Astrocyte (in vitro differentiated cells and primary cell): Measurements from ENCODE around the gene GNA15. TPM values are rescaled to one million over a fixed set of nuclear protein-coding genes. Genes with fewer than 3 reads are reported as not detected.

Source experiments
- DNase-seq: peaks from one replicate; pipeline ENCODE4 v3.0.0-alpha.2; 2010; ENCODE audit warnings: low read depth
- FAIRE-seq: peaks from 2 replicates; lab custom pipeline; 2011; peaks lifted over from hg19 to GRCh38; lab: Jason Lieb, UNC
- H2AFZ ChIP-seq: 2 replicates; pipeline ENCODE4 v1.6.0; 2012; ENCODE audit warnings: low read depth, low read length, inconsistent platforms
- H3K27ac ChIP-seq: 2 replicates; pipeline ENCODE4 v1.5.1; 2011; ENCODE audit warnings: low read depth, low read length, inconsistent platforms
- H3K27me3 ChIP-seq: 2 replicates; pipeline ENCODE4 v1.6.0; 2011; ENCODE audit warnings: low read length, inconsistent platforms; ENCODE audit not compliant: insufficient read depth
- H3K36me3 ChIP-seq: 2 replicates; pipeline ENCODE4 v1.5.1; 2011; ENCODE audit warnings: low read length, inconsistent platforms; ENCODE audit not compliant: insufficient read depth
- H3K4me1 ChIP-seq: 2 replicates; pipeline ENCODE4 v1.5.1; 2011; ENCODE audit warnings: low read length, inconsistent platforms; ENCODE audit not compliant: insufficient read depth
- H3K4me2 ChIP-seq: 2 replicates; pipeline ENCODE4 v1.6.0; 2012; ENCODE audit warnings: low read length, inconsistent platforms
- H3K4me3 ChIP-seq: 2 replicates; pipeline ENCODE4 v1.5.1; 2011; ENCODE audit warnings: low read depth, mild to moderate bottlenecking, low read length, inconsistent platforms; ENCODE audit not compliant: insufficient read depth
- H3K79me2 ChIP-seq: 2 replicates; pipeline ENCODE4 v1.6.0; 2012; ENCODE audit warnings: mild to moderate bottlenecking, low read length, inconsistent platforms; ENCODE audit not compliant: insufficient read depth
- H3K9ac ChIP-seq: 2 replicates; pipeline ENCODE4 v1.6.0; 2012; ENCODE audit warnings: mild to moderate bottlenecking, low read length, inconsistent platforms
- H3K9me3 ChIP-seq: 2 replicates; pipeline ENCODE4 v1.5.1; 2012; ENCODE audit warnings: low read depth, mild to moderate bottlenecking, low read length, inconsistent platforms; ENCODE audit not compliant: insufficient read depth
- H4K20me1 ChIP-seq: 2 replicates; pipeline ENCODE4 v1.6.0; 2012; ENCODE audit warnings: low read length, inconsistent platforms; ENCODE audit not compliant: insufficient read depth
- H3K27ac Mint-ChIP-seq: one replicate; pipeline ENCODE4 v1.8.0; 2021; ENCODE audit warnings: mild to moderate bottlenecking, mixed read lengths; ENCODE audit not compliant: unreplicated experiment
- H3K27me3 Mint-ChIP-seq: one replicate; pipeline ENCODE4 v1.8.0; 2021; ENCODE audit warnings: low read depth, mixed read lengths; ENCODE audit not compliant: unreplicated experiment
- H3K36me3 Mint-ChIP-seq: one replicate; pipeline ENCODE4 v1.8.0; 2021; ENCODE audit warnings: low read depth, mixed read lengths; ENCODE audit not compliant: unreplicated experiment
- H3K4me1 Mint-ChIP-seq: one replicate; pipeline ENCODE4 v1.8.0; 2021; ENCODE audit warnings: low read depth, mixed read lengths; ENCODE audit not compliant: unreplicated experiment
- H3K4me3 Mint-ChIP-seq: one replicate; pipeline ENCODE4 v1.8.0; 2021; ENCODE audit warnings: mild to moderate bottlenecking, moderate library complexity, mixed read lengths; ENCODE audit not compliant: unreplicated experiment
- H3K9me3 Mint-ChIP-seq: one replicate; pipeline ENCODE4 v1.8.0; 2021; ENCODE audit warnings: mild to moderate bottlenecking, mixed read lengths; ENCODE audit not compliant: unreplicated experiment
- CTCF ChIP-seq: IDR thresholded peaks from 2 replicates; pipeline ENCODE4 v1.5.1; 2011; ENCODE audit warnings: low read depth, mild to moderate bottlenecking, inconsistent platforms, low read length, moderate library complexity; ENCODE audit not compliant: insufficient read depth
- EZH2 ChIP-seq: IDR thresholded peaks from 2 replicates; pipeline ENCODE4 v1.6.1; 2012; ENCODE audit warnings: mild to moderate bottlenecking, low read length, inconsistent platforms; ENCODE audit not compliant: insufficient read depth
- total RNA-seq: library from RNA; stranded (reverse); gene quantifications from 2 replicates; pipeline ENCODE4 v1.2.1, GENCODE V29; 2021

GNA15 gene
- total RNA-seq, 1 donor from 2014 or later, result not detected

GRCh38 chr19:3099347-3100145 is 36.3 kb upstream of the GNA15 start:
- Histone ChIP-seq H3K79me2 (peaks cover 94% of the 10 kb centered on the region), H3K27ac (no peak overlapping the region), H3K4me2 (no peak overlapping the region), H4K20me1 (peaks cover 94% of the 10 kb centered on the region), H3K4me3 (no peak overlapping the region), H3K27me3 (no peaks in the 10 kb centered on the region), H2AFZ (no peak overlapping the region), H3K36me3 (no peaks in the 10 kb centered on the region), H3K4me1 (peaks cover 25% of the 10 kb centered on the region), H3K9ac (no peak overlapping the region), H3K9me3 (no peaks in the 10 kb centered on the region)
- FAIRE-seq (no peak), DNase-seq (no peak)
- Mint-ChIP-seq H3K27me3 (peaks cover 4% of the 10 kb centered on the region), H3K27ac (no peak overlapping the region), H3K36me3 (no peaks in the 10 kb centered on the region), H3K4me3 (no peak overlapping the region), H3K4me1 (peaks cover 12% of the 10 kb centered on the region), H3K9me3 (no peaks in the 10 kb centered on the region)
- TF ChIP-seq EZH2 (no peak), CTCF (no peak)

DNA sequence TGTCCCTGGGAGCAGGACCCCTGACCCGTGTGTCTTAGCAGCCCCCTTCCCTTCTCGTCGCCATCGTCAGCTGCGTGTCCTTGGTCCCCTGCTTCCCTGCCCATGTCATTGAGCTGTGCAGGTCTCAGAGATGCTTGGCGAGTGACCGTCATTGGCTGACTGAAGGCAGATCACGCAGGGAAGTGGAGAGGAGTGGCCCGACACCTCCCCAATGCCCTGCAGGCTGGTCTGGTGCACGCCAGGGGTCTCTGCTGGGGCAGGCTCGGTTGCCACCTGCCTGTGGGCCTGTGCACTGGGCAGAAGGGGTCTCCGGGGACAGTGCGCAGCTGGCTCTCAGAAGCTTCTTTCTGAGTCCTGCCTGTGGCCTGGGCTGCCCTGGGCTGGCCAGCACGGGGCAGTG is 35.5 kb upstream of the GNA15 start:
- Histone ChIP-seq H2AFZ (no peak overlapping the region), H3K27ac (no peak overlapping the region), H3K36me3 (no peaks in the 10 kb centered on the region), H3K4me1 (peaks cover 20% of the 10 kb centered on the region), H3K4me3 (no peak overlapping the region), H3K9ac (no peak overlapping the region), H3K4me2 (no peak overlapping the region), H3K9me3 (no peaks in the 10 kb centered on the region), H3K27me3 (no peaks in the 10 kb centered on the region), H3K79me2 (peaks cover 94% of the 10 kb centered on the region), H4K20me1 (peaks cover 94% of the 10 kb centered on the region)
- peaks cover 4% of the 10 kb centered on the region for H3K27me3 Mint-ChIP-seq
- no peaks in the 10 kb centered on the region for H3K9me3 Mint-ChIP-seq
- no peak for DNase-seq
- H3K4me1 Mint-ChIP-seq, result peaks cover 10% of the 10 kb centered on the region
- H3K36me3 Mint-ChIP-seq, result no peaks in the 10 kb centered on the region
- no peak overlapping the region for H3K4me3 Mint-ChIP-seq
- no peak overlapping the region for H3K27ac Mint-ChIP-seq
- TF ChIP-seq EZH2, result no peak
- TF ChIP-seq CTCF, result no peak
- no peak for FAIRE-seq
